GM19468 (cell line): ENCODE measurements around the gene SLC35E2B.
"Not testable (repeated sequence)": the region's sequence is repeated elsewhere in the genome, so short reads cannot be mapped to it uniquely, and the experiment has no call there.

ENCODE experiments used
- ATAC-seq: cut with Tn5 transposase; IDR thresholded peaks from one replicate; pipeline ENCODE4 v1.9.1; 2021; ENCODE audit warnings: mild to moderate bottlenecking, moderate library complexity, moderate number of reproducible peaks; ENCODE audit not compliant: unreplicated experiment; ENCODE audit errors: extremely low read depth

Gene SLC35E2B

DNA sequence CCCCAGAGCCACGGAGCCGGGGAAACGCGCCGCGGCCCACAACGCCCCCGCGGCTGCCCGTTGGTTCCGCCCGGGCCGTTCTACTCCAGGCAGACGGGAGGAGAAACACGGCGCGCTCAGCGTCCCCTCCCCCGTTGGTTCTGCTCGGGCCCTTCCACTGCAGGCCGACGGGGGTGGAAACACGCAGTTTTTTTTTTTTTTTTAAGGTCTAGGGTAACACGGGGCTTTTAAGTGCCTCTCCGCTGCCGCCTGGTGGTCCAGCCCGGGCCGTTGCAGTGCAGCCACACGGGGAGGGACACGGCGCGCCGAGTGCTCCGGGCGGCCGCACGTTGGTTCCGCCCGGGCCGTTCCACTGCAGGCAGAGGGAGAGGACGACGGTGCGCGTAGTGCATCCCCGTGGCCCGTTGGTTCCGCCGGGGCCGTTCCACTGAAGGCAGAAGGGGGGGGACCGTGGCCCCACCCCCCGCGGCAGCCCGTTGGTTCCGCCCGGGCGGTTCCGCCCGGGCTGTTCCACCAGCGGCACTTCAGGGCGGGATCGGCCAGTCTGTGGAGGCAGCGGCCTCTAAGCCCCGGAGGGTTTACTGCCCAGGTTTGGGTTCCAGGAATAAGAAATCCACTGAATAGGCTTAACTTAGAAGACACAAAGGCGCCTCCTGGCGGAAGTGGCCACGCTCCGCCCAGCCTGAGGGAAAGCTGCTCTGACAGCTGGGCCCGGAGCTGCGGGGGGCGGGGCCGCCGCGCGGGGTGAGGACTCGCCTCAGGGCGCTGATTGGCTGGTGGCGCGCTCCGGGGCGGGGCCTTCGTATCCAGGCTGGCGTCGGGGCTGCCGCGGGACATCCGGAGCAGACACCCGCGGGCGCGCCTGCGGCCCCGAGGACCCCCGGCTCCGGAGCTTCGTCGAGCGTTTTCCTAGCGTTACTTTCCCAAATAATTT lies at the start of gene SLC35E2B:
Gene SLC35E2B, minus strand, starts transcription at position 82 of the 934 bp plus-strand sequence. CDS start 16,096 bp downstream, outside the sequence.
- ATAC-seq, result peak; percentile 70

DNA sequence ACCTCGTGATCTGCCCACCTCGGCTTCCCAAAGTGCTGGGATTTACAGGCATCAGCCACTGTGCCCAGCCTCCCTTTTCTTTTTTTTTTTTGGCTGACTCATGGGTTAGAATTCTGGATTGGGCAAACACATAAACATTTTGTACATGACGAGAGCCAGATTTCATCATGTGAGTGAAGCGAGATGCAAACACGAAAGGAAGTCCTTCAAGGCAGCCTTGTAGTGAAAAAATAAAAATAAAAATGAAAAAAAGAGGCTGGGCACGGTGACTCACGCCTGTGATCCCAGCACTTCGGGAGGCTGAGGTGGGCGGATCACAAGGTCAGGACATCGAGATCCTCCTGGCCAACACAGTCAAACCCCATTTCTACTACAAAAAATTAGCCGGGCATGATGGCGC lies 48.4 kb upstream of the SLC35E2B start:
- not testable (repeated sequence) for ATAC-seq

GRCh38 chr1:1738799-1739337 lies 46.3 kb upstream of the SLC35E2B start:
- not testable (repeated sequence) for ATAC-seq

- not testable (repeated sequence) for ATAC-seq
These were observed 45.3 kb upstream of the SLC35E2B start for GRCh38 chr1:1737675-1738590.

- no peak for ATAC-seq
These were observed 39.8 kb upstream of the SLC35E2B start for GRCh38 chr1:1732381-1732780.

GRCh38 chr1:1730870-1731269 lies 38.3 kb upstream of the SLC35E2B start:
- no peak for ATAC-seq

DNA sequence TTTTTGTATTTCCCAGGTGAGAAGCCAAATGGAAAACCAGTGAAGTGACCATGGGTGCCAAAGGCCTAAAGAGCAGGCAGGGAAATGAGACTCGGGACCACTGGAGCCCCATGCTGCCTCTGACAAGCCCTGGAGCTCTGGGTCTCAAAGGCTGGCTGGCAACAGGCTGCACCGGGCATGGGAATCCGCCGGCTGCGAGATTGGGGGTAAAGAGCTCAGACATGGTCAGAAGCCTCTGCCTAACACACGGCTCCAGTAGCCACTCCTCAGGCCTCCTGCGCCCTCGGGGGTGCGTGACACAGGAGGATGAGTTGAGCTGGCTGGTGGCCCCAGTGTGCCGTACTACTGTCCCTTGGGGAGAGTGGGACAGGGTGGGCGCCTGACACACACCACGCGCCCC lies 37.6 kb upstream of the SLC35E2B start:
- not testable (repeated sequence) for ATAC-seq

DNA sequence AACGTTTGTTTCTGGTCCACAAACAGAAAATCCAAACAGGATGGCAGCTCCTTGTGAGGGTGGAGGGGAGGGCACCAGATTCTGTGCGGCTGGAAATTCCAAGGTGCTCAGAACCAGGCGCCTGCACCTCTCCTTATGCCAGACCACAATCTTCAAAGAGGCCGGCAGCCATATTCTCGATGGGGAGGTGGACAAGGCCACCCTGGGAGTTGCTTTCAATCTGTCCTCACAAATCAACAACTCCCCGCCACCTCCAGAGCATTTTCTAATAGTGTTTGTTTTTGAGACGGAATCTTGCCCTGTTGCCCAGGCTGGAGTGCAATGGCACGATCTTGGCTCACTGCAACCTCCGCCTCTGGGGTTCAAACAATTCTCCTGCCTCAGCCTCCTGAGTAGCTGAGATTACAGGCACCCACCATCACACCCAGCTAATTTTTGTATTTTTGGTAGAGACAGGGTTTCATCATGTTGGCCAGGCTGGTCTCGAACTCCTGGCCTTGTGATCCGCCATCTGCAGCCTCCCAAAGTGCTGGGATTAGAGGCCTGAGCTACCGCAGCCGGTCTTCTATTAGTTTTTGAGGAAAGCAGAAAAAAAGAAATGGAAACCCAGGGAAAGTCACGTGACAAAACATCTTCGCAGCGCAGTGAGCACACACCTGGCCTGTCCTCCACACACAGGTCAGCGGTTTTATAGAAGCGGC lies 36.7 kb upstream of the SLC35E2B start:
- not testable (repeated sequence) for ATAC-seq

- not testable (repeated sequence) for ATAC-seq
These were observed 35.9 kb upstream of the SLC35E2B start for GRCh38 chr1:1728308-1729005.

DNA sequence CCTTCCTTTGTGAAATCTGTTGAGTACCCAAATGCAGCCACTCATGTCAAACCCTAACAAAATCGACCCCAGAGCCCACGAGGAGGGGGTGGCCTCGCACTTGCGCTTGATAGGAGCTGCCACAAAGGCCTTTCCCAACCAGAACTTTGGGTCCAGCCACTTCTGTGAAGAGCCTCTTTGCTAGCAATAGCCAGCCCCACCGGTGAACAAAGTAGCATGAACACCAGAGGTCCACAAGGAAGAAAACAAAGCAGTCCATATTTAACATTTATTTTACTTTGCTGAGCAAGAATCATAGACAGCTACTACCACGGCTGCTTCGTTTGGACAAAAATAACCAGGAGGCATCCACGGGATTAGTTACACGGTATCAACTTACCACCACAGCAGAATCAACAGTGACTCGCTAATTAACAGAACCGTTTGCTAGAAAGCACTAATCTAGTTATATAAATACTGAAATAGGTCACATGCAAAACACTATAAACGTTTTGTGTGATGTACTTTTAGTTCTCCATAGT lies 34.6 kb upstream of the SLC35E2B start:
- not testable (repeated sequence) for ATAC-seq

- not testable (repeated sequence) for ATAC-seq
These were observed 33.5 kb upstream of the SLC35E2B start for GRCh38 chr1:1726088-1726487.

- peak; percentile 68 for ATAC-seq
These were observed 31.7 kb upstream of the SLC35E2B start, which contains the start of gene CDK11A for GRCh38 chr1:1724035-1724864. CDK11A (minus strand) TSS chr1:1724357; CDS start chr1:1722818, 1,539 bp downstream.

DNA sequence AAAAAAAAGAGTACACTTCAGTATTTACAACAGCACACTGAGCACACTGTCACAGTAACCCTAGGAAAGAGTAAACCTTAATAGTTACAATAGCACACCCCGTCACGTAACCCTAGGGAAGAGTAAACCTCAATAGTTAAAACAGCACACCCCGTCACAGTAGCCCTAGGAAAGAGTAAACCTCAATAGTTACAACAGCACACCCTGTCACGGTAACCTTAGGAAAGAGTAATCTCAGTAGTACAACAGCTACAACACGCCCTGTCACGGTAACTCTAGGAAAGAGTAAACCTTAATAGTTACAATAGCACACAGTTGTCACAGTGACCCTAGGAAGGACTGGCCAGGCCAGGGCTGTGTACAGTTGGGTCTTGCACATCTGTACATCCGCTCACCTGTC lies 28.6 kb upstream of the SLC35E2B start:
- no peak for ATAC-seq

DNA sequence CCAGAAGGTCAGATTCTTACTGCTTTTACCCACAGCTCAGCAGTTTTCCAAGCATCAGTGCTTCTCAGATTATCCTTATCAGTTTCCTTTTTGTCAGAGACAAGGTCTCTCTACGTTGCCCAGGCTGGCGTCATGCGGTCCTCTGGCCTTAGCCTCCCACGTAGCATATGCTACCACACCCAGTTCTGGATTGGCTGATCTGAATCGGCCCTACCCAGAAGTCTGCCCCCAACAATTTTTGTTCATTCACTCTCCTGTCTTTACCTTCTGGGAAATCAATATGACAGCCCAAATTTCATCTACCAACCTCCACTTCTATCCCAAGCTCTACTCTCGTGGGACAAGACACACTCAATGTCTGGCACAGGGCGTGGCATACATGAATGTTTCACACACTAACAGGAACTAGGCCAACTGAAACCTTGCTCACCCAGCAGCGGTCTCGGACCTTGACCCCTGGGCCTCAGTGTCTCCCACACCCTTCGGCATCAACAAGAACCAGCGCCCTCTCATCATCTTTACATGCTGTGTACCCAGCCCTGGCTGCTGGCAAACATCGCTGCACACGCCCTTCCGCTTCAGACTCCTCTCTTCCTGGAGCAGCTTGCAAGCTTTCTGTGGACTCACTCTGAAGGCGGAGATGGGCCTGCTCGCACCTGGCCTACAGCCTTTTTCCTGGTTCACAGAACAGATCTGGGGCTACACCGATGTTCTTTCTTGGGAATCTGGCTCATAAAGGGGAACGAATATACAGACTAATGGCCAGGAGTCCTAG lies 22.7 kb upstream of the SLC35E2B start:
- ATAC-seq, result not testable (repeated sequence)

GRCh38 chr1:1707897-1708296 lies 15.3 kb upstream of the SLC35E2B start:
- ATAC-seq, result not testable (repeated sequence)

DNA sequence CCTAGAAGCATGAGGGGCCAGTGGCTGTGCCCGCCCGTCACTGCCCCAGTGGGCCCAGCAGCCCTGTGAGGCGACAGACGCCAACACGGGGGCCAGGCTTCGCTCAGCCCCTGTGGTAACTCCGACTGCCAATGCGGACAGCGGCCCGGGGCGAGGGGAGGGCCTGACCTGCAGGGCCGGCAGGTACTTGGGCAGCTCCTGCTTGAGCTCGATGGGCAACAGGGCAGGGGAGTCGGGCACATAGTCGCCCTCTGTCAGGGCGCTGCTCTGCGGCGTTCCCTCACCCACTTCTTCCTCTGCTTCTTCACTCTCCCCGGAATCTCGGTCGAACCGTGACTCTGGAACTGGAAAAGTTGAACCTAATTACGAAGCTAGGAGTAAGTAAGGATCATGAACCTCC lies 14.6 kb upstream of the SLC35E2B start:
- not testable (repeated sequence) for ATAC-seq

DNA sequence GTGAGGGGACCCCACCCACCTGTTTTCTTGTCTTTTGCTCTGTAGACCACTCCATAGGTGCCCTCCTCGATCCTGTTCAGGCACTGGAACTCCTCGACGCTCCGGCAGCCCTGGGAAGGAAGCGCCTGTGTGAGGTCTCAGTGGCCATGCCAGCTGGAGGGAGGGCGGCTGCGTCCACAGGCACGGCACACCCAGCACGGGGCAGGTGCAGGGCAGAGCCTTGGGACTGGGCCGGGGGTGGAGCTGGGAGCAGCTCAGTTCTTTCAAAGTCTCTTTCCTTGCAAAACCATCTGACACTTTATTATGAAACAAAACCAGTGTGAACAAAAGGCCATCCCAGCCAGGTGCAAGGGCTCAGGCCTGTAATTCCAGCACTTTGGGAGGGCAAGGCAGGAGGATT lies 13.0 kb upstream of the SLC35E2B start:
- ATAC-seq, result not testable (repeated sequence)
